PC-3 (cell line): ENCODE results near the gene LMAN2. TPM values are rescaled to one million over a fixed set of nuclear protein-coding genes. Genes with fewer than 3 reads are reported as not detected.

Source experiments
- ATAC-seq: fragments of 200-7000 bp; cut with Tn5 transposase; 2 replicates; pipeline ENCODE4 v1.9.1; 2020; ENCODE audit warnings: mild to moderate bottlenecking, moderate library complexity
- BruUV-seq: library from RNA; stranded (reverse); fragments of 400-500 nt; replicated peaks from 2 replicates; lab custom pipeline; 2021; lab: Mats Ljungman, UMichigan
- CTCF ChIA-PET: fragments of 300-600 bp; sonication (Branson Sonifier 250); formaldehyde crosslinking; loops from one replicate; lab custom pipeline; 2022; ENCODE audit warnings: antibody characterized with exemption; lab: Charles Lee
- POLR2A ChIA-PET: fragments of 300-600 bp; sonication (Branson Sonifier 250); formaldehyde crosslinking; loops from one replicate; lab custom pipeline; 2022; ENCODE audit warnings: antibody characterized with exemption; ENCODE audit not compliant: unreplicated experiment; lab: Charles Lee
- DNase-seq: peaks from one replicate; pipeline ENCODE4 v3.0.0-alpha.2; 2015
- H2AFZ ChIP-seq: fragments of 300-600 bp; sonication (generic); 2 replicates; pipeline ENCODE4 v1.6.0; 2016; ENCODE audit warnings: antibody characterized with exemption, low read length
- H3F3A ChIP-seq: fragments of 300-600 bp; sonication (generic); one replicate; pipeline ENCODE4 v1.6.0; 2017; ENCODE audit warnings: antibody characterized with exemption, low read length, control low read depth, mild to moderate bottlenecking; ENCODE audit not compliant: unreplicated experiment
- H3K27ac ChIP-seq: fragments of 300-600 bp; sonication (generic); 2 replicates; pipeline ENCODE4 v1.5.1; 2016; ENCODE audit warnings: mild to moderate bottlenecking, low read length
- H3K27me3 ChIP-seq: fragments of 300-600 bp; sonication (generic); 2 replicates; pipeline ENCODE4 v1.6.1; 2016; ENCODE audit warnings: low read length, mixed read lengths
- H3K36me3 ChIP-seq: fragments of 300-600 bp; sonication (generic); 2 replicates; pipeline ENCODE4 v1.6.1; 2016; ENCODE audit warnings: low read depth, mixed run types, low read length, mixed read lengths
- H3K4me1 ChIP-seq: fragments of 300-600 bp; sonication (generic); 2 replicates; pipeline ENCODE4 v1.5.1; 2016; ENCODE audit warnings: low read length; ENCODE audit not compliant: insufficient read depth
- H3K4me2 ChIP-seq: fragments of 300-600 bp; sonication (generic); 2 replicates; pipeline ENCODE4 v1.6.0; 2016; ENCODE audit warnings: low read length
- H3K4me3 ChIP-seq: fragments of 300-600 bp; sonication (generic); 2 replicates; pipeline ENCODE4 v1.5.1; 2016; ENCODE audit warnings: mild to moderate bottlenecking, low read length, mixed read lengths
- H3K79me2 ChIP-seq: fragments of 300-600 bp; sonication (generic); 2 replicates; pipeline ENCODE4 v1.6.1; 2017; ENCODE audit warnings: low read length, mixed read lengths
- H3K9ac ChIP-seq: fragments of 300-600 bp; sonication (generic); 2 replicates; pipeline ENCODE4 v1.6.0; 2016; ENCODE audit warnings: mild to moderate bottlenecking, low read length
- H3K9me2 ChIP-seq: fragments of 300-600 bp; sonication (generic); replicated peaks from 2 replicates; pipeline ENCODE4 v1.6.1; 2016; ENCODE audit warnings: mixed run types, low read length, mixed read lengths
- H3K9me3 ChIP-seq: fragments of 300-600 bp; sonication (generic); 2 replicates; pipeline ENCODE4 v1.6.1; 2016; ENCODE audit warnings: low read length, mixed read lengths
- H4K20me1 ChIP-seq: fragments of 300-600 bp; sonication (generic); 2 replicates; pipeline ENCODE4 v1.6.1; 2016; ENCODE audit warnings: low read length, mixed read lengths
- CTCF ChIP-seq: fragments of 300-600 bp; sonication (generic); conservative IDR thresholded peaks from 2 replicates; pipeline ENCODE4 v1.5.1; 2017; ENCODE audit warnings: antibody characterized with exemption, low read depth, mild to moderate bottlenecking, low read length
- EZH2 ChIP-seq: fragments of 300-600 bp; sonication (generic); IDR thresholded peaks from one replicate; pipeline ENCODE4 v1.6.1; 2017; ENCODE audit warnings: antibody characterized with exemption, mild to moderate bottlenecking, low read length; ENCODE audit not compliant: unreplicated experiment
- EZH2phosphoT487 ChIP-seq: fragments of 300-600 bp; sonication (generic); IDR thresholded peaks from 2 replicates; pipeline ENCODE4 v1.6.1; 2018; ENCODE audit warnings: mild to moderate bottlenecking, antibody characterized with exemption, low read length, borderline replicate concordance
- intact Hi-C: fragments of 100-400 bp; cut with micrococcal nuclease; formaldehyde crosslinking; loops from 2 replicates; pipeline ENCODE4 v1.9.0; 2023
- total RNA-seq: library from RNA; depleted of rRNA; stranded (reverse); fragments of >200 nt; gene quantifications from 2 replicates; pipeline ENCODE4 v1.2.3, GENCODE V29; 2014

The LMAN2 gene
- total RNA-seq, 1 experiment from 2014 or later = 310 TPM

- Histone ChIP-seq H3F3A (no peaks in the 10 kb centered on the region), H3K4me1 (peaks cover 20% of the 10 kb centered on the region), H3K27ac (no peak overlapping the region), H3K27me3 (no peaks in the 10 kb centered on the region), H3K4me3 (no peak overlapping the region), H4K20me1 (no peaks in the 10 kb centered on the region), H3K36me3 (no peaks in the 10 kb centered on the region), H3K9me3 (no peaks in the 10 kb centered on the region), H3K9me2 (no peaks in the 10 kb centered on the region), H3K79me2 (no peaks in the 10 kb centered on the region), H3K9ac (no peak overlapping the region), H3K4me2 (no peak overlapping the region), H2AFZ (no peak overlapping the region; the same call in 1 of the 2 replicates)
- no peak for TF ChIP-seq CTCF
- TF ChIP-seq EZH2 = no peak
- TF ChIP-seq EZH2phosphoT487 = no peak
- BruUV-seq = no TSS peak
- ChIA-PET CTCF (interaction anchor here (0.6 kb wide), 1 partner anchor 103 kb away, joined by 3 read pairs; no protein-coding TSS in a partner anchor), POLR2A (interaction anchor here (0.6 to 0.7 kb wide), 2 partner anchors 29 to 728 kb away, joined by 3 to 7 read pairs; no protein-coding TSS in a partner anchor)
- DNase-seq (no peak), ATAC-seq (no peak)
- intact Hi-C loops = no loop called here
These were observed 5.3 kb upstream of the LMAN2 start for GRCh38 chr5:177356746-177357145.

DNA sequence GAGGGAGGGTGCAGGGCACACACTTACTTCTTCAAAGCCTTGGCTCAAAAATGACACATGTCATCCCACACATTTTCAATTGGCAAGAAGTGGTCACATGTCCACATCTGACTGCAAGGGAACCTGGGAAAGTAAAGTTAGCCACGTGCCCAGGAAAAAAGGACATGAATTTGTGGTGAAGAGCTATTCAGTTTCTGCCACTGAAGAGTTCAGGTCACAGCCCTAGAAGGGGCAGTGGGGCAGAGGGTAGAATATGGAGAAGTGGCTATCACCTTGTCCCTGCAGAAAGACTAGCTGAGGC lies 4.3 kb upstream of the LMAN2 start:
- no peak for TF ChIP-seq EZH2phosphoT487
- no peak for TF ChIP-seq EZH2
- no peak for TF ChIP-seq CTCF
- H3K9ac ChIP-seq = no peak overlapping the region
- no peak overlapping the region for H2AFZ ChIP-seq
- H3K4me2 ChIP-seq = no peak overlapping the region
- intact Hi-C loops = no loop called here
- H4K20me1 ChIP-seq = no peaks in the 10 kb centered on the region
- no peak overlapping the region for H3K4me3 ChIP-seq
- ChIA-PET CTCF (no interaction called here), POLR2A (no interaction called here)
- H3K79me2 ChIP-seq = peaks cover 6% of the 10 kb centered on the region
- no peaks in the 10 kb centered on the region for H3F3A ChIP-seq
- no TSS peak for BruUV-seq
- no peaks in the 10 kb centered on the region for H3K27me3 ChIP-seq
- no peaks in the 10 kb centered on the region for H3K9me2 ChIP-seq
- no peak for DNase-seq
- no peaks in the 10 kb centered on the region for H3K9me3 ChIP-seq
- no peak overlapping the region for H3K27ac ChIP-seq
- ATAC-seq = no peak
- peaks cover 20% of the 10 kb centered on the region for H3K4me1 ChIP-seq
- no peaks in the 10 kb centered on the region for H3K36me3 ChIP-seq

- ChIA-PET POLR2A (no interaction called here), CTCF (no interaction called here)
- no peak overlapping the region for H3K4me3 ChIP-seq
- BruUV-seq = no TSS peak
- H3K9me2 ChIP-seq = no peaks in the 10 kb centered on the region
- intact Hi-C loops = no loop called here
- TF ChIP-seq EZH2phosphoT487 (no peak), EZH2 (no peak), CTCF (no peak)
- H3K4me1 ChIP-seq = peaks cover 23% of the 10 kb centered on the region
- no peaks in the 10 kb centered on the region for H3F3A ChIP-seq
- no peak overlapping the region for H3K27ac ChIP-seq
- H3K79me2 ChIP-seq = peaks cover 11% of the 10 kb centered on the region
- ATAC-seq (no peak), DNase-seq (no peak)
- no peak overlapping the region for H3K4me2 ChIP-seq
- H4K20me1 ChIP-seq = no peaks in the 10 kb centered on the region
- no peaks in the 10 kb centered on the region for H3K9me3 ChIP-seq
- H3K9ac ChIP-seq = no peak overlapping the region
- H3K36me3 ChIP-seq = no peaks in the 10 kb centered on the region
- H2AFZ ChIP-seq = no peak overlapping the region
- H3K27me3 ChIP-seq = no peaks in the 10 kb centered on the region
These were observed 3.8 kb upstream of the LMAN2 start for GRCh38 chr5:177355162-177355867.
